GM10847 (cell line): ENCODE data around the gene CDKN1A.

Source experiments
- POLR2A ChIP-seq: IDR thresholded peaks from 2 replicates; pipeline ENCODE4 v1.6.1; 2011; ENCODE audit not compliant: insufficient read length; ENCODE audit errors: extremely low read depth

CDKN1A gene

GRCh38 chr6:36650848-36651478 is 27.6 kb upstream of the CDKN1A start:
- no peak for TF ChIP-seq POLR2A

- no peak for TF ChIP-seq POLR2A
These were observed 26.7 kb upstream of the CDKN1A start for GRCh38 chr6:36651659-36652379.

GRCh38 chr6:36655085-36655724 is 23.3 kb upstream of the CDKN1A start:
- TF ChIP-seq POLR2A, result no peak

- TF ChIP-seq POLR2A, result no peak
These were observed 22.1 kb upstream of the CDKN1A start for GRCh38 chr6:36656441-36656840.

- no peak for TF ChIP-seq POLR2A
These were observed 21.2 kb upstream of the CDKN1A start for GRCh38 chr6:36657271-36657670.

GRCh38 chr6:36657942-36658544 is 20.5 kb upstream of the CDKN1A start:
- TF ChIP-seq POLR2A, result no peak

- TF ChIP-seq POLR2A, result no peak
These were observed 19.2 kb upstream of the CDKN1A start for GRCh38 chr6:36659271-36659670.

GRCh38 chr6:36660771-36661471 is 17.6 kb upstream of the CDKN1A start:
- no peak for TF ChIP-seq POLR2A

GRCh38 chr6:36662380-36662779 is 16.1 kb upstream of the CDKN1A start:
- TF ChIP-seq POLR2A, result no peak

GRCh38 chr6:36662827-36663256 is 15.7 kb upstream of the CDKN1A start:
- TF ChIP-seq POLR2A, result no peak

GRCh38 chr6:36663504-36664446 is 14.7 kb upstream of the CDKN1A start:
- TF ChIP-seq POLR2A, result no peak

GRCh38 chr6:36665180-36665579 is 13.3 kb upstream of the CDKN1A start:
- TF ChIP-seq POLR2A, result no peak

GRCh38 chr6:36666287-36666686 is 12.2 kb upstream of the CDKN1A start:
- TF ChIP-seq POLR2A, result no peak
